ENCODE measurements around the gene YES1.

GRCh38 chr18:767084-767882 is 44.8 kb downstream of the YES1 start:
- TF ChIP-seq CTCF (conservative IDR thresholded peaks at IDR 0.05; ENCODE audit: low read length) (no peak), EZH2phosphoT487 (IDR thresholded peaks at IDR 0.05; ENCODE audit: borderline replicate concordance, low read depth, low read length) (no peak)

Data from OCI-LY7 (cell line).